ENCODE measurements around the gene CYB5D1.

DNA sequence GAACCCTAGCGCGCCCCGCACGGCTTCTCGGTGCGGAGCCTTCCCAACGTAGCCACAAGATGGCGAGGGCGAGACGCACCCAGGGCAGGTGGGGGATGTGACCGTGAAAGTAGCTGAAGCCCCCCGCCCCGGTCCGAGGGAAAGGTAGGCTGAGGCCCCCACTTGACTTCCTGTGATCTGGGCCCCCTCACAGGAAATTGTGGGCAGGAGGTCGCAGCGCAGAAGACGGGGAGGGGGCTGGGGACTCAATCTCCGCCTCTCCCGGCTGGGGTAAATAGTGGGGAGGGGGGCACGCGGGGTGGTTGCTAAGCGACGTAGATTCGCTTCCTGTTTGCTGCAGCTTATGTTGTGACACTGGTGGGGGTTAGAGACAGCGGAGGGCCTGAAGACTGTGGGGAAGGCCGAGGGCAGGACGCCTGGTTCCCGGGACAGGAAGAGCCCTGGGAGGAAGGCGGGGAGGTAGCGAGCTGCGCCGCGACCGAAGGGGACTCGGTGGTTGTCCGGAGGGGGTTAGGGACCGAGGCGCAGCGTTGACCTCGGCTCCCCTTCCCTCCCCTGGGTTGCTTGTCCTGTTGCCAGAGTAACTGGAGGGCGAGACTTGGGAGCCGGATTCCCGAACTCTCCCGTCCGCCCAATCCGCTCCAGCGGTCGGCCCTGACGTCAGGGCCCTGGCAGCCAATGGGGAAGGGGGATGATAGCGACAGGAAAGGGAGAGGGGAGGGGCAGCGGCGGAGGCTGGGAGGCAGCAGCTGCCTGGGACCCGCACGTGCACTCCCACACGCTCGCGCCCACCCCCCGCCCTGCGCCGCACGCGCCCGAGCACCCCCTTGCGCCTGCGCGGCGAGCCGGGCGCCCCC, 22.6 kb upstream of the CYB5D1 start:
- TF ChIP-seq, protein P1, sequence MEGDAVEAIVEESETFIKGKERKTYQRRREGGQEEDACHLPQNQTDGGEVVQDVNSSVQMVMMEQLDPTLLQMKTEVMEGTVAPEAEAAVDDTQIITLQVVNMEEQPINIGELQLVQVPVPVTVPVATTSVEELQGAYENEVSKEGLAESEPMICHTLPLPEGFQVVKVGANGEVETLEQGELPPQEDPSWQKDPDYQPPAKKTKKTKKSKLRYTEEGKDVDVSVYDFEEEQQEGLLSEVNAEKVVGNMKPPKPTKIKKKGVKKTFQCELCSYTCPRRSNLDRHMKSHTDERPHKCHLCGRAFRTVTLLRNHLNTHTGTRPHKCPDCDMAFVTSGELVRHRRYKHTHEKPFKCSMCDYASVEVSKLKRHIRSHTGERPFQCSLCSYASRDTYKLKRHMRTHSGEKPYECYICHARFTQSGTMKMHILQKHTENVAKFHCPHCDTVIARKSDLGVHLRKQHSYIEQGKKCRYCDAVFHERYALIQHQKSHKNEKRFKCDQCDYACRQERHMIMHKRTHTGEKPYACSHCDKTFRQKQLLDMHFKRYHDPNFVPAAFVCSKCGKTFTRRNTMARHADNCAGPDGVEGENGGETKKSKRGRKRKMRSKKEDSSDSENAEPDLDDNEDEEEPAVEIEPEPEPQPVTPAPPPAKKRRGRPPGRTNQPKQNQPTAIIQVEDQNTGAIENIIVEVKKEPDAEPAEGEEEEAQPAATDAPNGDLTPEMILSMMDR (IDR thresholded peaks at IDR 0.05): peak in 3 of 4 experiments; percentile 80 to 93 (median 86)
- TF ChIP-seq POLR2AphosphoS5 (IDR thresholded peaks at IDR 0.05) (peak; percentile 92), POLR2A (IDR thresholded peaks at IDR 0.05) (peak; percentile 83 to 87), EP300 (IDR thresholded peaks at IDR 0.05) (no peak)

Data from gastroesophageal sphincter (tissue), 3 donors.